SK-N-SH (cell line): Measurements from ENCODE around the gene PGA5. TPM values are rescaled to one million over a fixed set of nuclear protein-coding genes. Genes with fewer than 3 reads are reported as not detected.

Experiments
- CTCF ChIA-PET: fragments of 300-600, 350-600 bp; formaldehyde crosslinking; extraction: SDS; loops from one replicate; lab custom pipeline; 2021; lab: Yijun Ruan, JAX
- POLR2A ChIA-PET: fragments of 350-600 bp; sonication (Branson Sonifier 250); formaldehyde crosslinking; extraction: SDS; loops from one replicate; lab custom pipeline; 2020; ENCODE audit warnings: antibody characterized with exemption, inconsistent platforms; lab: Yijun Ruan, JAX
- DNase-seq: peaks from one replicate; pipeline ENCODE4 v3.0.0; 2012
- H2AFZ ChIP-seq: fragments of 200-600 bp; sonication (generic); 2 replicates; pipeline ENCODE4 v1.8.1; 2016; ENCODE audit warnings: antibody characterized with exemption, mild to moderate bottlenecking, low read depth
- H3F3A ChIP-seq: fragments of 200-600 bp; sonication (generic); replicated peaks from 2 replicates; pipeline ENCODE3; 2016; ENCODE audit warnings: antibody characterized with exemption, mild to moderate bottlenecking; ENCODE audit not compliant: insufficient read depth
- H3K27ac ChIP-seq, 2 experiments: fragments of 200-500 bp in 1 of 2; fragments of 200-600 bp in 1 of 2; sonication (Bioruptor generic) in 1 of 2; sonication (generic), shearing (Covaris generic) in 1 of 2; 2 replicates each; pipeline versions ENCODE4 v1.5.1 to v1.6.1; 2014 to 2016; ENCODE audit warnings: low read depth in 2 of 2, inconsistent platforms in 1 of 2, low read length in 1 of 2, mild to moderate bottlenecking in 1 of 2, mixed read lengths in 1 of 2
- H3K27me3 ChIP-seq: fragments of 200-600 bp; sonication (generic), shearing (Covaris generic); 2 replicates; pipeline ENCODE4 v1.6.1; 2016; ENCODE audit warnings: mixed run types; ENCODE audit not compliant: insufficient read depth
- H3K36me3 ChIP-seq, 2 experiments: fragments of 200-500 bp in 1 of 2; fragments of 200-600 bp in 1 of 2; sonication (Bioruptor generic) in 1 of 2; sonication (generic) in 1 of 2; replicated peaks in 1 of 2; 2 replicates each; pipeline versions ENCODE3 to v1.5.1; 2014 to 2016; ENCODE audit warnings: low read length in 1 of 2, mild to moderate bottlenecking in 1 of 2; ENCODE audit not compliant: insufficient read depth in 2 of 2, control insufficient read depth in 1 of 2
- H3K4me1 ChIP-seq, 2 experiments: fragments of 200-500 bp in 1 of 2; fragments of 200-600 bp in 1 of 2; sonication (Bioruptor generic) in 1 of 2; sonication (generic), shearing (Covaris generic) in 1 of 2; 2 replicates each; pipeline versions ENCODE4 v1.5.1 to v1.6.1; 2014 to 2016; ENCODE audit warnings: low read depth in 1 of 2, low read length in 1 of 2, mixed run types in 1 of 2; ENCODE audit not compliant: insufficient read depth in 2 of 2, control insufficient read depth in 1 of 2
- H3K4me2 ChIP-seq: fragments of 200-600 bp; sonication (generic), shearing (Covaris generic); 2 replicates; pipeline ENCODE4 v1.6.1; 2017; ENCODE audit warnings: mixed run types
- H3K4me3 ChIP-seq, 2 experiments: fragments of 200-500 bp in 1 of 2; fragments of 200-600 bp in 1 of 2; sonication (Bioruptor generic) in 1 of 2; sonication (generic), shearing (Covaris generic) in 1 of 2; 2 replicates each; pipeline versions ENCODE4 v1.5.1 to v1.8.1; 2014 to 2016; ENCODE audit warnings: low read depth in 2 of 2, inconsistent platforms in 1 of 2, low read length in 1 of 2, mild to moderate bottlenecking in 1 of 2, mixed read lengths in 1 of 2, moderate library complexity in 1 of 2
- H3K79me2 ChIP-seq: fragments of 200-600 bp; sonication (generic); 2 replicates; pipeline ENCODE4 v1.8.1; 2017; ENCODE audit warnings: mild to moderate bottlenecking; ENCODE audit not compliant: insufficient read depth
- H3K9ac ChIP-seq: fragments of 200-600 bp; sonication (generic); 2 replicates; pipeline ENCODE4 v1.6.1; 2017; ENCODE audit warnings: mixed run types
- H3K9me2 ChIP-seq: fragments of 200-600 bp; sonication (generic); 2 replicates; pipeline ENCODE4 v1.6.1; 2017; ENCODE audit warnings: mixed run types
- H3K9me3 ChIP-seq: fragments of 200-600 bp; sonication (generic); 2 replicates; pipeline ENCODE4 v1.6.1; 2017; ENCODE audit warnings: mixed run types, mild to moderate bottlenecking, moderate library complexity
- H4K20me1 ChIP-seq: fragments of 200-600 bp; sonication (generic); 2 replicates; pipeline ENCODE4 v1.6.1; 2017; ENCODE audit warnings: mild to moderate bottlenecking, mixed run types; ENCODE audit not compliant: insufficient read depth
- EP300 ChIP-seq, 2 experiments: IDR thresholded peaks; 2 replicates each; pipeline versions ENCODE4 v1.4.0 to v1.6.1; 2012; ENCODE audit warnings: borderline replicate concordance in 1 of 2, low read depth in 1 of 2, low read length in 1 of 2
- EZH2phosphoT487 ChIP-seq: fragments of 200-600 bp; sonication (generic); IDR thresholded peaks from 2 replicates; pipeline ENCODE4 v1.6.1; 2017; ENCODE audit warnings: low read depth, mixed run types, mild to moderate bottlenecking, antibody characterized with exemption, moderate library complexity, borderline replicate concordance
- GABPA ChIP-seq: IDR thresholded peaks from 2 replicates; pipeline ENCODE4 v1.4.0; 2012; ENCODE audit warnings: low read depth, mild to moderate bottlenecking
- GATA2 ChIP-seq: sonication (generic); formaldehyde crosslinking; IDR thresholded peaks from 2 replicates; pipeline ENCODE4 v1.5.0; 2020; ENCODE audit warnings: mild to moderate bottlenecking, missing genetic modification reagents
- IRF3 ChIP-seq: fragments of 150-350 bp; IDR thresholded peaks from 2 replicates; pipeline ENCODE4 v1.6.1; 2016; ENCODE audit warnings: mild to moderate bottlenecking, low read depth, low read length
- PBX3 ChIP-seq: IDR thresholded peaks from 2 replicates; pipeline ENCODE4; 2012
- REST ChIP-seq: IDR thresholded peaks from 2 replicates; pipeline ENCODE4 v1.6.1; 2012; ENCODE audit warnings: mild to moderate bottlenecking, low read depth, low read length, moderate library complexity
- RFX5 ChIP-seq: IDR thresholded peaks from 2 replicates; pipeline ENCODE4 v1.6.1; 2012; ENCODE audit warnings: mild to moderate bottlenecking, improper control_type of control experiment, low read length
- SIN3A ChIP-seq: IDR thresholded peaks from 2 replicates; pipeline ENCODE4 v1.6.1; 2012; ENCODE audit warnings: low read depth, mild to moderate bottlenecking, low read length, moderate library complexity, borderline replicate concordance
- TCF12 ChIP-seq: IDR thresholded peaks from 2 replicates; pipeline ENCODE4 v1.4.0; 2012
- TEAD4 ChIP-seq: IDR thresholded peaks from 2 replicates; pipeline ENCODE4 v1.4.0; 2012; ENCODE audit warnings: mild to moderate bottlenecking, borderline replicate concordance; ENCODE audit not compliant: insufficient read depth
- USF1 ChIP-seq: IDR thresholded peaks from 2 replicates; pipeline ENCODE4 v1.4.0; 2012; ENCODE audit warnings: low read depth, borderline replicate concordance
- WGBS: methylation state at CpG from one replicate; pipeline ENCODE4 v1.1.6; 2017; ENCODE audit warnings: low lambda C conversion rate; 5-methylcytosine and 5-hydroxymethylcytosine counted together
- polyA plus RNA-seq, 3 experiments: library from polyadenylated mRNA; depleted of rRNA; stranded (reverse); fragments of >200 nt; gene quantifications; 2 replicates each; pipeline ENCODE4 v1.2.3, GENCODE V29; 2012

PGA5 gene
- polyA plus RNA-seq, 1 of the 3 experiments (the other 2 are of a cell fraction): not detected

GRCh38 chr11:61256710-61257482, 15.9 kb downstream of the PGA5 start:
- CTCF ChIA-PET: interaction anchor here (1.2 to 1.9 kb wide), 4 partner anchors 10 to 260 kb away, joined by 3 to 7 read pairs (median 4); no protein-coding TSS in a partner anchor
- POLR2A ChIA-PET: interaction anchor here (0.6 kb wide), 1 partner anchor 63 kb away, joined by 3 read pairs; no protein-coding TSS in a partner anchor
- TF ChIP-seq GABPA: no peak
- no peak for TF ChIP-seq PBX3
- no peak for TF ChIP-seq SIN3A
- TF ChIP-seq, all 33 proteins: peak for 0
- Histone ChIP-seq H3K36me3 (no peaks in the 10 kb centered on the region), H3K79me2 (no peaks in the 10 kb centered on the region), H4K20me1 (no peaks in the 10 kb centered on the region), H3F3A (no peaks in the 10 kb centered on the region), H3K9me2 (no peaks in the 10 kb centered on the region), H3K27ac (no peak overlapping the region), H3K4me3 (no peak overlapping the region), H3K4me1 (peaks cover 0 to 3% of the 10 kb centered on the region in 2 experiments; a peak in 1 of 4 replicates), H3K9ac (no peak overlapping the region), H2AFZ (no peak overlapping the region), H3K27me3 (no peaks in the 10 kb centered on the region), H3K9me3 (no peaks in the 10 kb centered on the region), H3K4me2 (no peak overlapping the region)
- no peak for DNase-seq
- 83% methylated on average over 18 of the region's 18 CpGs for whole genome bisulfite sequencing

- DNase-seq: no peak
- no peaks in the 10 kb centered on the region for H3K79me2 ChIP-seq
- ChIA-PET POLR2A (interaction anchor here (1.0 kb wide), 1 partner anchor 8 kb away, joined by 3 read pairs; no protein-coding TSS in a partner anchor), CTCF (interaction anchor here (1.2 kb wide), 1 partner anchor 15 kb away, joined by 3 read pairs; no protein-coding TSS in a partner anchor)
- H4K20me1 ChIP-seq: no peaks in the 10 kb centered on the region
- no peak overlapping the region for H3K27ac ChIP-seq
- H3K9me2 ChIP-seq: no peaks in the 10 kb centered on the region
- H3K36me3 ChIP-seq: no peaks in the 10 kb centered on the region
- no peaks in the 10 kb centered on the region for H3K9me3 ChIP-seq
- WGBS: 56% methylated on average over 8 of the region's 9 CpGs
- no peak for TF ChIP-seq USF1
- TF ChIP-seq REST: no peak
- TF ChIP-seq EZH2phosphoT487: no peak
- TF ChIP-seq EP300 (IDR thresholded peaks at IDR 0.05; ENCODE audit: borderline replicate concordance in 1 of 2, low read depth in 1 of 2, low read length in 1 of 2): no peak
- TF ChIP-seq TCF12: no peak
- no peak for TF ChIP-seq GABPA
- TF ChIP-seq TEAD4: no peak
- TF ChIP-seq RFX5: no peak
- no peak for TF ChIP-seq GATA2 (CRISPR knock-in tag)
- TF ChIP-seq IRF3: no peak
- TF ChIP-seq PBX3: no peak
- H2AFZ ChIP-seq: no peak overlapping the region
- H3K27me3 ChIP-seq: no peaks in the 10 kb centered on the region
- no peaks in the 10 kb centered on the region for H3K4me1 ChIP-seq
- no peak overlapping the region for H3K4me3 ChIP-seq
- no peak overlapping the region for H3K4me2 ChIP-seq
- no peak overlapping the region for H3K9ac ChIP-seq
- H3F3A ChIP-seq: no peaks in the 10 kb centered on the region
These were observed 17.6 kb downstream of the PGA5 start for GRCh38 chr11:61258546-61258945.
